ENCODE measurements around the gene SIPA1L3.

- no peak for TF ChIP-seq CTCF (conservative IDR thresholded peaks at IDR 0.05; ENCODE audit: low read depth in 2 of 2)
- no peak for TF ChIP-seq CREB1 (CRISPR knock-in tag; IDR thresholded peaks at IDR 0.05; ENCODE audit: low read depth)
- no peak for TF ChIP-seq EZH2 (IDR thresholded peaks at IDR 0.05; ENCODE audit: low read depth, unreplicated experiment)
- no peak for TF ChIP-seq REST (IDR thresholded peaks at IDR 0.05; ENCODE audit: unreplicated experiment)
- no peak for TF ChIP-seq EZH2phosphoT487 (IDR thresholded peaks at IDR 0.05; ENCODE audit: unreplicated experiment)
- no peak for TF ChIP-seq POLR2AphosphoS5 (IDR thresholded peaks at IDR 0.05; ENCODE audit: low read depth)
- no peak for TF ChIP-seq JUNB (IDR thresholded peaks at IDR 0.05; ENCODE audit: unreplicated experiment)
- no peak for TF ChIP-seq ZNF114 (CRISPR knock-in tag; IDR thresholded peaks at IDR 0.05)
- no peak for TF ChIP-seq NANOG (IDR thresholded peaks at IDR 0.05; ENCODE audit: borderline replicate concordance)
- TF ChIP-seq STAT1 (IDR thresholded peaks at IDR 0.05; ENCODE audit: unreplicated experiment), result no peak
These were observed 76.1 kb downstream of the SIPA1L3 start for GRCh38 chr19:37983153-37983552.

All from GM23338 (cell line).